Neural cell (in vitro differentiated cells): ENCODE measurements around the gene WSB1. TPM values are rescaled to one million over a fixed set of nuclear protein-coding genes. Genes with fewer than 3 reads are reported as not detected.

Experiments used
- H2AFZ ChIP-seq: fragments of 200-600, 300-800 bp; sonication (generic), shearing (Covaris generic); 2 replicates; pipeline ENCODE4 v1.6.0; 2014; ENCODE audit warnings: low read depth, mild to moderate bottlenecking, antibody characterized with exemption, low read length, moderate library complexity
- H3F3A ChIP-seq: fragments of 200-600 bp; shearing (Covaris generic); 2 replicates; pipeline ENCODE4 v1.6.1; 2016; ENCODE audit warnings: mild to moderate bottlenecking, moderate library complexity, mixed read lengths, antibody characterized with exemption, low read length; ENCODE audit not compliant: insufficient read depth, poor library complexity, severe bottlenecking
- H3K27ac ChIP-seq: fragments of 200-600, 300-800 bp; sonication (generic), shearing (Covaris generic); 2 replicates; pipeline ENCODE4 v1.5.1; 2014; ENCODE audit warnings: mild to moderate bottlenecking, low read length, moderate library complexity
- H3K27me3 ChIP-seq: fragments of 300-800, 200-600 bp; sonication (generic), shearing (Covaris generic); 2 replicates; pipeline ENCODE4 v1.6.0; 2014; ENCODE audit warnings: mild to moderate bottlenecking, low read depth, low read length, moderate library complexity; ENCODE audit not compliant: insufficient read depth
- H3K36me3 ChIP-seq: fragments of 300-800, 200-600 bp; sonication (generic), shearing (Covaris generic); 2 replicates; pipeline ENCODE4 v1.5.1; 2014; ENCODE audit warnings: mild to moderate bottlenecking, antibody characterized with exemption, low read length, moderate library complexity; ENCODE audit not compliant: insufficient read depth
- H3K4me2 ChIP-seq: fragments of 300-800, 200-600 bp; sonication (generic), shearing (Covaris generic); 2 replicates; pipeline ENCODE4 v1.6.0; 2014; ENCODE audit warnings: mild to moderate bottlenecking, low read length
- H3K4me3 ChIP-seq: fragments of 300-800, 200-600 bp; sonication (generic), shearing (Covaris generic); 2 replicates; pipeline ENCODE4 v1.5.1; 2014; ENCODE audit warnings: mild to moderate bottlenecking, low read length, moderate library complexity
- H3K79me2 ChIP-seq: fragments of 200-600 bp; shearing (Covaris generic); replicated peaks from 2 replicates; pipeline ENCODE4 v1.6.0; 2014; ENCODE audit warnings: mild to moderate bottlenecking, low read length, moderate library complexity; ENCODE audit not compliant: insufficient read depth
- H3K9ac ChIP-seq: fragments of 300-800, 200-600 bp; sonication (generic), shearing (Covaris generic); 2 replicates; pipeline ENCODE4 v1.6.1; 2016; ENCODE audit warnings: mild to moderate bottlenecking, low read length, mixed read lengths
- H3K9me2 ChIP-seq: fragments of 200-600 bp; shearing (Covaris generic); 2 replicates; pipeline ENCODE4 v1.6.1; 2016; ENCODE audit warnings: mild to moderate bottlenecking, low read length, mixed read lengths; ENCODE audit not compliant: insufficient read depth
- H3K9me3 ChIP-seq: fragments of 200-600, 300-800 bp; sonication (generic), shearing (Covaris generic); 2 replicates; pipeline ENCODE4 v1.6.1; 2016; ENCODE audit warnings: mild to moderate bottlenecking, mixed run types, low read length, moderate library complexity, mixed read lengths
- H4K20me1 ChIP-seq: fragments of 200-600 bp; shearing (Covaris generic); 2 replicates; pipeline ENCODE4 v1.6.1; 2016; ENCODE audit warnings: mild to moderate bottlenecking, mixed run types; ENCODE audit not compliant: insufficient read depth
- CTCF ChIP-seq: fragments of 450-650 bp; IDR thresholded peaks from 2 replicates; pipeline ENCODE4 v1.5.1; 2014; ENCODE audit warnings: antibody characterized with exemption, mild to moderate bottlenecking, moderate library complexity; ENCODE audit not compliant: poor library complexity, severe bottlenecking
- EP300 ChIP-seq: fragments of 450-650 bp; conservative IDR thresholded peaks from 2 replicates; pipeline ENCODE4 v1.6.1; 2014; ENCODE audit warnings: antibody characterized with exemption, mild to moderate bottlenecking, moderate library complexity; ENCODE audit not compliant: poor library complexity, severe bottlenecking
- EZH2 ChIP-seq: fragments of 200-600, 300-800 bp; shearing (Covaris generic), sonication (generic); IDR thresholded peaks from 2 replicates; pipeline ENCODE4 v1.6.1; 2014; ENCODE audit warnings: antibody characterized with exemption, low read length, borderline replicate concordance, mild to moderate bottlenecking; ENCODE audit not compliant: insufficient read depth, poor library complexity, severe bottlenecking
- MXI1 ChIP-seq: fragments of 450-650 bp; conservative IDR thresholded peaks from 2 replicates; pipeline ENCODE4 v1.6.1; 2014; ENCODE audit warnings: antibody characterized with exemption, mild to moderate bottlenecking; ENCODE audit not compliant: poor library complexity, severe bottlenecking
- POLR2AphosphoS5 ChIP-seq: IDR thresholded peaks from 2 replicates; pipeline ENCODE4 v1.6.1; 2012
- RAD21 ChIP-seq: fragments of 450-650 bp; conservative IDR thresholded peaks from 2 replicates; pipeline ENCODE4 v1.6.1; 2014; ENCODE audit warnings: antibody characterized with exemption, mild to moderate bottlenecking, moderate library complexity
- SMC3 ChIP-seq: fragments of 450-650 bp; conservative IDR thresholded peaks from 2 replicates; pipeline ENCODE4 v1.6.1; 2014; ENCODE audit warnings: antibody characterized with exemption, mild to moderate bottlenecking, moderate library complexity; ENCODE audit not compliant: poor library complexity
- TAF1 ChIP-seq: IDR thresholded peaks from 2 replicates; pipeline ENCODE4 v1.6.1; 2012; ENCODE audit warnings: low read depth
- polyA minus RNA-seq: library from RNA; depleted of rRNA, polyadenylated mRNA; stranded (reverse); fragments of >200 nt; gene quantifications from 2 replicates; pipeline ENCODE4 v1.2.3, GENCODE V29; 2014
- polyA plus RNA-seq: library from polyadenylated mRNA; depleted of rRNA; stranded (reverse); fragments of >200 nt; gene quantifications from 2 replicates; pipeline ENCODE4 v1.2.3, GENCODE V29; 2014
- TF ChIP-seq, protein P1 (sequence below): IDR thresholded peaks from 2 replicates; pipeline ENCODE4 v1.6.1; 2012; ENCODE audit warnings: borderline replicate concordance

The WSB1 gene, protein sequence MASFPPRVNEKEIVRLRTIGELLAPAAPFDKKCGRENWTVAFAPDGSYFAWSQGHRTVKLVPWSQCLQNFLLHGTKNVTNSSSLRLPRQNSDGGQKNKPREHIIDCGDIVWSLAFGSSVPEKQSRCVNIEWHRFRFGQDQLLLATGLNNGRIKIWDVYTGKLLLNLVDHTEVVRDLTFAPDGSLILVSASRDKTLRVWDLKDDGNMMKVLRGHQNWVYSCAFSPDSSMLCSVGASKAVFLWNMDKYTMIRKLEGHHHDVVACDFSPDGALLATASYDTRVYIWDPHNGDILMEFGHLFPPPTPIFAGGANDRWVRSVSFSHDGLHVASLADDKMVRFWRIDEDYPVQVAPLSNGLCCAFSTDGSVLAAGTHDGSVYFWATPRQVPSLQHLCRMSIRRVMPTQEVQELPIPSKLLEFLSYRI
- polyA plus RNA-seq (1,828 and 1,855 TPM in 2 replicates), polyA minus RNA-seq (502 and 541 TPM in 2 replicates)

DNA sequence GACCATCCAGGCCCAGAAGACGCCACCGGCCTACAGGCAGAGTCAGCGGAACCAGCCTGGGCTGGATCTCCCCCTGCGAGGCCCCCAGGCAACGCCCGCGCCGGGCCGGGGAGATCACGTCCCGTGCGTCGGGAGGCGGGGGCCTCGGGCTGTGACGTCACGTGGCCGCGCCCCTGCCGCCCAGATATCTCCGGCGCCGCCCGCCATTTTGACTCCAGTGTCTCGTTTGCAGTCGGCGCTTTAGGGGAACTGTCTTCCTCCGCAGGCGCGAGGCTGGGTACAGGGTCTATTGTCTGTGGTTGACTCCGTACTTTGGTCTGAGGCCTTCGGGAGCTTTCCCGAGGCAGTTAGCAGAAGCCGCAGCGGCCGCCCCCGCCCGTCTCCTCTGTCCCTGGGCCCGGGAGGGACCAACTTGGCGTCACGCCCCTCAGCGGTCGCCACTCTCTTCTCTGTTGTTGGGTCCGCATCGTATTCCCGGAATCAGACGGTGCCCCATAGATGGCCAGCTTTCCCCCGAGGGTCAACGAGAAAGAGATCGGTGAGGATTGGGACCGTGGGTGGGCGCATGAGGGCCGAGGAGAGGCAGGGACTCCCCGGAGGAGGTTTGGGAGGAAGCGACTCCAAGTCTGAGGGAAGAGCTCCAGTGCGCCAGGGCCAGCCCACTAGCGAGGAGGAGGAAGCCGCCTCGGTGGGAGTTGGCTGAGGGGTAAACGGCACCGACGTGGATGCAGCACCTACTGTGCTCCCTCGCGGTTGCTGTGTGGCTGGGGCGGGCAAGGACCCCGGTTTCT, at the start of gene WSB1:
WSB1 (plus strand) TSS at position 217 of the 791 bp plus-strand sequence; CDS start at position 499, 282 bp downstream.
- Histone ChIP-seq H3K27ac (peak within 1 kb of the TSS; percentile 98), H3K79me2 (peaks cover 42% of the 10 kb centered on the region), H3K4me2 (peak within 1 kb of the TSS; percentile 58), H3K9me3 (no peaks in the 10 kb centered on the region), H3F3A (no peaks in the 10 kb centered on the region), H3K9ac (peak within 1 kb of the TSS; percentile 99), H3K4me3 (peak within 1 kb of the TSS; percentile 89), H3K36me3 (no peaks in the 10 kb centered on the region), H3K27me3 (no peaks in the 10 kb centered on the region), H3K9me2 (no peaks in the 10 kb centered on the region), H4K20me1 (no peaks in the 10 kb centered on the region), H2AFZ (peak within 1 kb of the TSS; percentile 86)
- TF ChIP-seq, protein P1, sequence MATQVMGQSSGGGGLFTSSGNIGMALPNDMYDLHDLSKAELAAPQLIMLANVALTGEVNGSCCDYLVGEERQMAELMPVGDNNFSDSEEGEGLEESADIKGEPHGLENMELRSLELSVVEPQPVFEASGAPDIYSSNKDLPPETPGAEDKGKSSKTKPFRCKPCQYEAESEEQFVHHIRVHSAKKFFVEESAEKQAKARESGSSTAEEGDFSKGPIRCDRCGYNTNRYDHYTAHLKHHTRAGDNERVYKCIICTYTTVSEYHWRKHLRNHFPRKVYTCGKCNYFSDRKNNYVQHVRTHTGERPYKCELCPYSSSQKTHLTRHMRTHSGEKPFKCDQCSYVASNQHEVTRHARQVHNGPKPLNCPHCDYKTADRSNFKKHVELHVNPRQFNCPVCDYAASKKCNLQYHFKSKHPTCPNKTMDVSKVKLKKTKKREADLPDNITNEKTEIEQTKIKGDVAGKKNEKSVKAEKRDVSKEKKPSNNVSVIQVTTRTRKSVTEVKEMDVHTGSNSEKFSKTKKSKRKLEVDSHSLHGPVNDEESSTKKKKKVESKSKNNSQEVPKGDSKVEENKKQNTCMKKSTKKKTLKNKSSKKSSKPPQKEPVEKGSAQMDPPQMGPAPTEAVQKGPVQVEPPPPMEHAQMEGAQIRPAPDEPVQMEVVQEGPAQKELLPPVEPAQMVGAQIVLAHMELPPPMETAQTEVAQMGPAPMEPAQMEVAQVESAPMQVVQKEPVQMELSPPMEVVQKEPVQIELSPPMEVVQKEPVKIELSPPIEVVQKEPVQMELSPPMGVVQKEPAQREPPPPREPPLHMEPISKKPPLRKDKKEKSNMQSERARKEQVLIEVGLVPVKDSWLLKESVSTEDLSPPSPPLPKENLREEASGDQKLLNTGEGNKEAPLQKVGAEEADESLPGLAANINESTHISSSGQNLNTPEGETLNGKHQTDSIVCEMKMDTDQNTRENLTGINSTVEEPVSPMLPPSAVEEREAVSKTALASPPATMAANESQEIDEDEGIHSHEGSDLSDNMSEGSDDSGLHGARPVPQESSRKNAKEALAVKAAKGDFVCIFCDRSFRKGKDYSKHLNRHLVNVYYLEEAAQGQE = peak; percentile 98
- peak; percentile 98 for TF ChIP-seq TAF1
- peak; percentile 71 for TF ChIP-seq EP300
- peak; percentile 41 for TF ChIP-seq CTCF
- TF ChIP-seq EZH2 = no peak
- TF ChIP-seq RAD21 = no peak
- TF ChIP-seq POLR2AphosphoS5 = peak; percentile 98
- no peak for TF ChIP-seq MXI1
- TF ChIP-seq SMC3 = peak; percentile 19

GRCh38 chr17:27244491-27245223, 49.3 kb upstream of the WSB1 start:
- no peaks in the 10 kb centered on the region for H3K79me2 ChIP-seq
- TF ChIP-seq TAF1 (no peak), SMC3 (no peak), CTCF (no peak), EP300 (no peak), POLR2AphosphoS5 (no peak), EZH2 (no peak), RAD21 (no peak), MXI1 (no peak)
- TF ChIP-seq, protein P1 = no peak
- no peaks in the 10 kb centered on the region for H3K9me3 ChIP-seq
- H3K27me3 ChIP-seq = no peaks in the 10 kb centered on the region
- H3K9me2 ChIP-seq = no peaks in the 10 kb centered on the region
- H3K4me2 ChIP-seq = no peak overlapping the region
- H3F3A ChIP-seq = no peaks in the 10 kb centered on the region
- H3K9ac ChIP-seq = no peak overlapping the region
- H3K27ac ChIP-seq = no peak overlapping the region
- no peaks in the 10 kb centered on the region for H3K36me3 ChIP-seq
- H4K20me1 ChIP-seq = no peaks in the 10 kb centered on the region
- H3K4me3 ChIP-seq = no peak overlapping the region
- H2AFZ ChIP-seq = no peak overlapping the region
